ENCODE results near the gene SUN1. TPM values are rescaled to one million over a fixed set of nuclear protein-coding genes. Genes with fewer than 3 reads are reported as not detected.

Gene SUN1
- total RNA-seq, 1 experiment from 2014 or later: 181 TPM

DNA sequence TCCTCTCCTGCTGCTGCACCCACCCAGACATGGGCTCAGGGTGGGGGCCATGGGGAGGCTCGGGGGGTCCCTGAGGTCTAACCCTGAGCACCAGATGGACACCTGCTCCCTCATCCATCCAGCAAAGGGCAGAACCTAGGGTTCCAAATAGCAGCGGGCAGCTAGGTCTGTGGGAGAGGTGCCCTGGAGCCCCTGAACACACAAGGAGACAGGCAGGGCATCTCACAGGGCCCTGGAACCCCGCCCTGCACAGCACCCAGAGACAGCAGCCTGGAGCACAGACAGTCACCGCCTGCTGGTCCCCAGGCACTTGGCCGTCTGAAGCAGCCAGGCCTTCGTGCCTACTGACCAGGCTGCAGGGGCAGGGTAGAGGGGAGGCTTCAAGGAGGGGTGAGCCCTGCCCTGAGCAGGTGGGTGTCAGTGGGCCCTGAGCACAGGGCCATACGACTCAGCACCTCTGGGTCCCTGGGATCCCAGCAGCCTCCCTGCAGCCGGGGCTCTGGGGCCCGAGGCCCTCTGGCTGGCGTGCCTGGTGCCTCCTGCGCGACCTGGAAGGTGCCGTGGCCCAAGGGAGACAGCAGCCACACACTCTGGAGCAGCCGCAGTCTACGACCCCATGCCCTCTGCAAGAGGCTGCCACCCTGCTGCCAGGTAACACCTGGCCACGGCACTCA, 82.4 kb downstream of the SUN1 start:
- no peaks in the 10 kb centered on the region for H3K27me3 ChIP-seq (ENCODE audit: insufficient read depth, low read length)
- ChIA-PET POLR2A (no interaction called here), RAD21 (ENCODE audit: low non-redundant PET in 1 of 2, low total read pairs in 2 of 2, uncharacterized antibody in 2 of 2, unreplicated experiment in 2 of 2) (no interaction called here), CTCF (no interaction called here)
- H4K20me1 ChIP-seq (ENCODE audit: insufficient read depth): no peaks in the 10 kb centered on the region
- H3K9me3 ChIP-seq (ENCODE audit: control insufficient read depth in 1 of 2, insufficient read depth in 1 of 2, low read depth in 1 of 2, low read length in 2 of 2): no peaks in the 10 kb centered on the region
- no peak overlapping the region for H3K27ac ChIP-seq (ENCODE audit: low read depth, low read length)
- TF ChIP-seq JUND (IDR thresholded peaks at IDR 0.05): no peak
- TF ChIP-seq, protein P1, sequence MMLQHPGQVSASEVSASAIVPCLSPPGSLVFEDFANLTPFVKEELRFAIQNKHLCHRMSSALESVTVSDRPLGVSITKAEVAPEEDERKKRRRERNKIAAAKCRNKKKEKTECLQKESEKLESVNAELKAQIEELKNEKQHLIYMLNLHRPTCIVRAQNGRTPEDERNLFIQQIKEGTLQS (IDR thresholded peaks at IDR 0.05): no peak
- TF ChIP-seq, protein P2, sequence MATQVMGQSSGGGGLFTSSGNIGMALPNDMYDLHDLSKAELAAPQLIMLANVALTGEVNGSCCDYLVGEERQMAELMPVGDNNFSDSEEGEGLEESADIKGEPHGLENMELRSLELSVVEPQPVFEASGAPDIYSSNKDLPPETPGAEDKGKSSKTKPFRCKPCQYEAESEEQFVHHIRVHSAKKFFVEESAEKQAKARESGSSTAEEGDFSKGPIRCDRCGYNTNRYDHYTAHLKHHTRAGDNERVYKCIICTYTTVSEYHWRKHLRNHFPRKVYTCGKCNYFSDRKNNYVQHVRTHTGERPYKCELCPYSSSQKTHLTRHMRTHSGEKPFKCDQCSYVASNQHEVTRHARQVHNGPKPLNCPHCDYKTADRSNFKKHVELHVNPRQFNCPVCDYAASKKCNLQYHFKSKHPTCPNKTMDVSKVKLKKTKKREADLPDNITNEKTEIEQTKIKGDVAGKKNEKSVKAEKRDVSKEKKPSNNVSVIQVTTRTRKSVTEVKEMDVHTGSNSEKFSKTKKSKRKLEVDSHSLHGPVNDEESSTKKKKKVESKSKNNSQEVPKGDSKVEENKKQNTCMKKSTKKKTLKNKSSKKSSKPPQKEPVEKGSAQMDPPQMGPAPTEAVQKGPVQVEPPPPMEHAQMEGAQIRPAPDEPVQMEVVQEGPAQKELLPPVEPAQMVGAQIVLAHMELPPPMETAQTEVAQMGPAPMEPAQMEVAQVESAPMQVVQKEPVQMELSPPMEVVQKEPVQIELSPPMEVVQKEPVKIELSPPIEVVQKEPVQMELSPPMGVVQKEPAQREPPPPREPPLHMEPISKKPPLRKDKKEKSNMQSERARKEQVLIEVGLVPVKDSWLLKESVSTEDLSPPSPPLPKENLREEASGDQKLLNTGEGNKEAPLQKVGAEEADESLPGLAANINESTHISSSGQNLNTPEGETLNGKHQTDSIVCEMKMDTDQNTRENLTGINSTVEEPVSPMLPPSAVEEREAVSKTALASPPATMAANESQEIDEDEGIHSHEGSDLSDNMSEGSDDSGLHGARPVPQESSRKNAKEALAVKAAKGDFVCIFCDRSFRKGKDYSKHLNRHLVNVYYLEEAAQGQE (IDR thresholded peaks at IDR 0.05; ENCODE audit: low read depth): no peak
- TF ChIP-seq, protein P3, sequence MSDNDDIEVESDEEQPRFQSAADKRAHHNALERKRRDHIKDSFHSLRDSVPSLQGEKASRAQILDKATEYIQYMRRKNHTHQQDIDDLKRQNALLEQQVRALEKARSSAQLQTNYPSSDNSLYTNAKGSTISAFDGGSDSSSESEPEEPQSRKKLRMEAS (IDR thresholded peaks at IDR 0.05): no peak
- DNase-seq (ENCODE audit: low read depth, low spot score) (no peak), ATAC-seq (no peak)
- intact Hi-C loops (cut with micrococcal nuclease): no loop called here
- no peak overlapping the region for H3K4me3 ChIP-seq (replicated peaks in 1 of 2; ENCODE audit: low read depth in 1 of 2, low read length in 2 of 2)
- peaks cover 4 to 16% of the 10 kb centered on the region in 2 experiments; a peak in 3 of 4 replicates for H3K4me1 ChIP-seq (ENCODE audit: control insufficient read depth in 1 of 2, insufficient read depth in 2 of 2, low read length in 2 of 2)
- H3K9me2 ChIP-seq (ENCODE audit: insufficient read depth): no peaks in the 10 kb centered on the region
- no TSS peak for BruUV-seq (replicated peaks)
- H2AFZ ChIP-seq (ENCODE audit: low read depth, low read length, poor library complexity, severe bottlenecking): no peak overlapping the region
- H3K9ac ChIP-seq (ENCODE audit: low read length): no peak overlapping the region
- no peaks in the 10 kb centered on the region for H3K36me3 ChIP-seq (ENCODE audit: control insufficient read depth in 1 of 2, insufficient read depth in 2 of 2, low read length in 2 of 2)
- H3K79me2 ChIP-seq (ENCODE audit: insufficient read depth, low read length): no peaks in the 10 kb centered on the region
- no peak overlapping the region for H3K4me2 ChIP-seq (ENCODE audit: low read length)
